GM12865 (cell line): ENCODE results near the gene KARS1.

Experiments
- DNase-seq: peaks from one replicate; pipeline ENCODE4 v3.0.0; 2010; ENCODE audit warnings: low read depth
- H3K4me3 ChIP-seq: 2 replicates; pipeline ENCODE4 v1.5.1; 2011; ENCODE audit warnings: mild to moderate bottlenecking, low read depth, low read length, control low read depth
- TF ChIP-seq, protein P1 (sequence below): IDR thresholded peaks from 2 replicates; pipeline ENCODE4 v1.5.1; 2011; ENCODE audit warnings: low read length, control low read depth, low read depth, inconsistent platforms; ENCODE audit not compliant: insufficient read depth; ENCODE audit errors: missing control alignments

The KARS1 gene

DNA sequence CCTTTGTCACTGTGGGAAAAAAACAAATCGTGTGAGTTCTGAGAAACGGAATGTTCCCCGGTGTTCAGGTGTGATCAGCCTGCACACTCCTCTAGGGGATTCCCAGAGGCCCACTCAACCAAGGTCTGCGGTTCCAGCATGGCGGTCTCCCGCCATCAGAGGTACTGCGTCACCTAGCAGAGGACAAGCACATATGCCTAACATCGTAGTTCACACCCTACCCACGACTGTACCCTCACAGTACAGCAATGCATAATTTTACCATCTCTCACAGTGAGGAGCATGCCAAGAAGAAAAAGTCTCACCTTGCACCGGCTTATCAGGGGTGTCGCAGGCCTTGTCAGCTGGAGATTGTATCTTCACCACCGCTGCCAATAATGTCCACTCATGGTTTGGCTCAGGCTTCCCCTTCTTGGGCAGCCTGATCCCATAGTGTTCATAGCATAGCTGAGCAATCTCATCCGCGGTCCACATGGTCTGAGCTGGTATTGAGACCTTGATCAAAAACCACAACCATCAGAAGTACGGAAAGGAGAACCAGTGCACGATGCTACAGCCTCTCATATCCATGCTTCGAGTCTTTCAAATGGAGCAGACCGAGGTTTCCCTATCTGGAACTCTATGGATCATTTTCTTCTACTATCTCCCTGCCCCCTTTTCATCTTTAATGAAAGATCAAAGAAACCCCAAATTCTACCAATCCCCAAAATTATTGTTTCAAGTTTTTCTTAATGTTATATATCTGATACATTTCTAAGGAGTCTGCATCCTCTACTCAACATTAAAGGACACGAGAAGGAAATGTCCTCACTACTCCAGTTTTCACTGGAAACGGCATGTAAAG, 26.9 kb downstream of the KARS1 start:
- TF ChIP-seq, protein P1, sequence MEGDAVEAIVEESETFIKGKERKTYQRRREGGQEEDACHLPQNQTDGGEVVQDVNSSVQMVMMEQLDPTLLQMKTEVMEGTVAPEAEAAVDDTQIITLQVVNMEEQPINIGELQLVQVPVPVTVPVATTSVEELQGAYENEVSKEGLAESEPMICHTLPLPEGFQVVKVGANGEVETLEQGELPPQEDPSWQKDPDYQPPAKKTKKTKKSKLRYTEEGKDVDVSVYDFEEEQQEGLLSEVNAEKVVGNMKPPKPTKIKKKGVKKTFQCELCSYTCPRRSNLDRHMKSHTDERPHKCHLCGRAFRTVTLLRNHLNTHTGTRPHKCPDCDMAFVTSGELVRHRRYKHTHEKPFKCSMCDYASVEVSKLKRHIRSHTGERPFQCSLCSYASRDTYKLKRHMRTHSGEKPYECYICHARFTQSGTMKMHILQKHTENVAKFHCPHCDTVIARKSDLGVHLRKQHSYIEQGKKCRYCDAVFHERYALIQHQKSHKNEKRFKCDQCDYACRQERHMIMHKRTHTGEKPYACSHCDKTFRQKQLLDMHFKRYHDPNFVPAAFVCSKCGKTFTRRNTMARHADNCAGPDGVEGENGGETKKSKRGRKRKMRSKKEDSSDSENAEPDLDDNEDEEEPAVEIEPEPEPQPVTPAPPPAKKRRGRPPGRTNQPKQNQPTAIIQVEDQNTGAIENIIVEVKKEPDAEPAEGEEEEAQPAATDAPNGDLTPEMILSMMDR, result no peak
- peak; percentile 65 for DNase-seq
- 0 out of 2 replicates have a peak overlapping the region, but pooled peaks have one; percentile 1 for H3K4me3 ChIP-seq

- H3K4me3 ChIP-seq, result no peak overlapping the region
- TF ChIP-seq, protein P1, result no peak
- DNase-seq, result no peak
Measured at GRCh38 chr16:75618780-75619179, 28.7 kb downstream of the KARS1 start.

- H3K4me3 ChIP-seq, result no peak overlapping the region
- peak; percentile 21 for DNase-seq
- TF ChIP-seq, protein P1, result no peak
Measured at GRCh38 chr16:75617121-75617520, 30.3 kb downstream of the KARS1 start.

- H3K4me3 ChIP-seq, result no peak overlapping the region
- TF ChIP-seq, protein P1, result no peak
- DNase-seq, result peak; percentile 75
Measured at GRCh38 chr16:75616521-75617010, 30.9 kb downstream of the KARS1 start.

GRCh38 chr16:75615619-75616018, 31.8 kb downstream of the KARS1 start:
- TF ChIP-seq, protein P1, result no peak
- H3K4me3 ChIP-seq, result no peak overlapping the region

GRCh38 chr16:75614066-75614897, 33.2 kb downstream of the KARS1 start:
- no peak for DNase-seq
- TF ChIP-seq, protein P1, result no peak
- no peak overlapping the region for H3K4me3 ChIP-seq

More at GRCh38 chr16:75615619-75616018, 31.8 kb downstream of the KARS1 start:
- DNase-seq, result no peak
